ENCODE measurements around the gene PDPK1.
"Not testable (repeated sequence)": the region's sequence is repeated elsewhere in the genome, so short reads cannot be mapped to it uniquely, and the experiment has no call there.

Gene PDPK1

DNA sequence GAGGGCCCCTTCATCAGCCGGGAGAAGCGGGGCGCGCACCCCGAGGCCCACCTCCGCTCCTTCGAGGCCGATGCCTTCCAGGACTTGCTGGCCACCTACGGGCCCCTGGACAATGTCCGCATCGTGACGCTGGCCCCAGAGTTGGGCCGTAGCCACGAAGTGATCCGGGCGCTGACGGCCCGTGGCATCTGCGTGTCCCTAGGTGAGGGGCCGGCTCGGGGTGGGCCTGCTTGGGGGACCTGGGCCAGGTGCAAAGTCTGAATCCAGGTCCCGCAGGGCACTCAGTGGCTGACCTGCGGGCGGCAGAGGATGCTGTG lies 10.1 kb upstream of the PDPK1 start:
- H3K27me3 Mint-ChIP-seq = no peaks in the 10 kb centered on the region
- peaks cover 13% of the 10 kb centered on the region for H3K4me1 Mint-ChIP-seq (ENCODE audit: low read depth)
- H3K9me3 Mint-ChIP-seq = no peaks in the 10 kb centered on the region
- H3K27ac Mint-ChIP-seq = no peak overlapping the region
- H3K36me3 Mint-ChIP-seq (ENCODE audit: low read depth) = peaks cover 24% of the 10 kb centered on the region
- no peak overlapping the region for H3K4me3 Mint-ChIP-seq

GRCh38 chr16:2528161-2529060 lies 9.4 kb upstream of the PDPK1 start:
- Mint-ChIP-seq H3K4me1 (ENCODE audit: low read depth) (peaks cover 17% of the 10 kb centered on the region), H3K27ac (no peak overlapping the region), H3K9me3 (no peaks in the 10 kb centered on the region), H3K27me3 (no peaks in the 10 kb centered on the region), H3K36me3 (ENCODE audit: low read depth) (peaks cover 20% of the 10 kb centered on the region), H3K4me3 (no peak overlapping the region)

- Mint-ChIP-seq H3K27me3 (no peaks in the 10 kb centered on the region), H3K36me3 (ENCODE audit: low read depth) (peaks cover 13% of the 10 kb centered on the region), H3K9me3 (no peaks in the 10 kb centered on the region), H3K4me1 (ENCODE audit: low read depth) (peaks cover 23% of the 10 kb centered on the region), H3K27ac (no peak overlapping the region), H3K4me3 (no peak overlapping the region)
These were observed 8.5 kb upstream of the PDPK1 start for GRCh38 chr16:2529061-2529931.

DNA sequence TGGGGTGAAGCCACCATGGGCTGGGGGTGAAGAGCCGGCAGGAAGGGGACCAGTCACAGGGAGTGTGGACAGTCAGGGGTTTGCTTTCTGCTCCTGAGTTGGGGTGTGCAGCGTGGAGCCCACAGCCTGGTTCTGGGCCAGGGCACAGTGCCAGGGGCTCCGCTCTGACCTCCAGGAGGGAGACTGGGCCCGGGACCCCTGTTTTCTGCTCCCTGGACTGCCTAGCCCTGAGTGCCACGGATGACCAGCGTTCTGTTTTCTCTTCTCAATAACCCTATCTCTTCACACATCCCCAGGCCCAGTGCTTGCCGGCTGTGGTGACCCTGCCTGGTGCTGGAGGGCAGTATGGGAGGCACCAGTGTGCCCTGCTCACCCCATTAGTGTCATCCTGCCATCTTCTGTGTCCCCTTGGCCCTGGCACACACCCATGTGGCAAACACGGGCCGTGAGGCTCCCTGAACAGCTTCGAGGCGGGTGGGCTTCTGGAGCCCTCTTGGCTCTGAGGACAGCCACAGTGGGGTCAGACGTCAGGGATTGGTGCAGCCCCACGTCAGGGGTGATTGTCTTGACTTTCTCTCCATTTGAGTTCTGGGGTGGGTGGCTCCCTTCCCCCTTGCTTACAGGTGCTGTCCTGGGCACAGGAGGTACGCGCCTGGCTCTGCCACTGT lies 7.7 kb upstream of the PDPK1 start:
- Mint-ChIP-seq H3K4me1 (ENCODE audit: low read depth) (peaks cover 23% of the 10 kb centered on the region), H3K27ac (peak overlapping the region; percentile 67), H3K36me3 (ENCODE audit: low read depth) (peaks cover 6% of the 10 kb centered on the region), H3K4me3 (no peak overlapping the region), H3K9me3 (no peaks in the 10 kb centered on the region), H3K27me3 (no peaks in the 10 kb centered on the region)

DNA sequence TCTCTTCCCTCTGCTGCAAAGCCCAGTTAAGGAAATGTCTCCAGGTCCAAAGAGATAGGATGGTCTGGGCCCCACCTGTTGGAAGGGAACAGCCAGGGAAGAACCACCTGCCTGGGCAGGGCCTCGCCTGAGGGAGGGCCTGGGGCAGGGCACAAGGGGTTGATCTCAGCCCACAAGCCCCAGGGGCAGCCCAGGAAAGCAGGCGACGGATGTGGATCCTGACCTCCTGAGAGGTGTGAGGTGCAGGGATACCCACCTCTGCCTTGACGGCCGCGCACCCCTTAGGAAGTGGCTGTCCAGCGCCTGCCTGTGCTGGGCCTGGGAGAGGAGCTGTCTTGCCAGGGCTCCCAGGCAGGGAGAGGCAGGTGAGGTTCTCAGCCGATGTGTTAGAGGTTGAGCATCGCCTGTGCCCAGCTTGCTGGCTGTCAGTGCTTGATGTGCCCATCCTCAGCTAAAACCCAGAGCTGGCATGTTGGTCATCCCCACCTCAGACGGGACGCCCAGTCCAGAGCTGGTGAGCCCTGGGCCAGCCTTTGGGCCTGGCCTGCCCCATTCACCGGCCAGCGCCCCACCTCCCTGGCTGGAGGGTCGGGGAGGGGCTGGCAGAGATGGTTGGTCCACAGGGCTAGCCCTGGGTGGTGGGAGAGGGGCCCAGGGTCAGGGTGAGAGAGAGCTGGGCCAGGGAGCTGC lies 7.0 kb upstream of the PDPK1 start:
- peaks cover 23% of the 10 kb centered on the region for H3K4me1 Mint-ChIP-seq (ENCODE audit: low read depth)
- H3K36me3 Mint-ChIP-seq (ENCODE audit: low read depth) = peaks cover 6% of the 10 kb centered on the region
- no peaks in the 10 kb centered on the region for H3K9me3 Mint-ChIP-seq
- no peaks in the 10 kb centered on the region for H3K27me3 Mint-ChIP-seq
- H3K4me3 Mint-ChIP-seq = peak overlapping the region; percentile 88
- H3K27ac Mint-ChIP-seq = peak overlapping the region; percentile 76

DNA sequence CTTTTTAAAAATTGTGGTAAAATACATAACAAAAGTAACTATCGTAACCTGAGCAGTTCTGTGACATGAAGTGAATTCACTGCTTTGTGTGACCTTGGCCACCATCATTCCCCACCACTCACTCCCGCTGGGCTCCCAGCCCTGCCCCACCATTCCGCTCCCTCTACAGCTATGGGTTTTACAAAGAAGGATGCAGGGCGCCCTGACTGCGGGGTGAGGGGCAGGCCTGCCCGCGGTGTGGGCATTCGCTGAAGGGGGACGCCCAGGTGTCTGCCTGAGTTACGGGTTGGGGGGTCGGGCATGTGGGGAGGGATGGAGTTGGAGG lies 6.5 kb upstream of the PDPK1 start, which contains the start of gene CEMP1:
TSS of gene CEMP1 (minus strand) at position 38 of the 325 bp plus-strand sequence. CDS start 335 bp downstream, outside the sequence.
- Mint-ChIP-seq H3K4me3 (peak within 1 kb of the TSS; percentile 88), H3K4me1 (ENCODE audit: low read depth) (peaks cover 23% of the 10 kb centered on the region), H3K9me3 (no peaks in the 10 kb centered on the region), H3K36me3 (ENCODE audit: low read depth) (peaks cover 1% of the 10 kb centered on the region), H3K27ac (peak within 1 kb of the TSS; percentile 97), H3K27me3 (no peaks in the 10 kb centered on the region)

GRCh38 chr16:2531696-2532493 lies 5.9 kb upstream of the PDPK1 start:
- Mint-ChIP-seq H3K36me3 (ENCODE audit: low read depth) (no peaks in the 10 kb centered on the region), H3K27ac (peak overlapping the region; percentile 97), H3K4me3 (peak overlapping the region; percentile 88), H3K9me3 (no peaks in the 10 kb centered on the region), H3K4me1 (ENCODE audit: low read depth) (peaks cover 27% of the 10 kb centered on the region), H3K27me3 (no peaks in the 10 kb centered on the region)

DNA sequence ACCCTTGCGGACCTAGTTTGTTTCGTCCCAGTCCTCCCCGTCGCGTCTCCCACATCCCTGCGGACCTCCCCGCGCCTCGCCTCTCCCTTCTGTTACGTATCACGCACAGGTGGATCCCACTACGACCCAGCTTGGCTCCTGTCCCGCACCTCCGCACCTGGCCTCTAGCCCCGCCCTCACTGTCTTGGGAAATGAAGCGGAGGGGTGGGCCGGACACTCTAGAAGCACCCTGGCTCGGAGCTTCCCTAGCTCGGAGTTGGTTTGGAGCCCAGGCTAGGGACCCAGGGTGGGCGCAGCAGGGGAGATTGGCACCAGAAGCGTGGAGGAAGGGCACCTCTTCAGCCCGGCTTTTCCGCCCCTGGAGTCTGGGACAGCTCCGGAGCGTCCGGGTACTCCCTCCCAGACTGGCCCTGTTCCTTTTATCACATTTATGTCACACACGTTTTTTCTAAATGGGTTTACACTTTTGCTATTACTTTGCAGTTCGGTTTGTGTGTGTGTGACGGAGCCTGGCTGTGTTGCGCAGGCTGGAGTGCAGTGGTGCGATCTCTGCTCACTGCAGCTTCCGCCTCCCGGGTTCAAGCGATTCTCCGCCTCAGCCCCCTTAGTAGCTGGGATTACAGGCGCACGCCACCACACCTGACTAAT lies 5.2 kb upstream of the PDPK1 start:
- H3K9me3 Mint-ChIP-seq = no peaks in the 10 kb centered on the region
- H3K36me3 Mint-ChIP-seq (ENCODE audit: low read depth) = no peaks in the 10 kb centered on the region
- no peaks in the 10 kb centered on the region for H3K27me3 Mint-ChIP-seq
- peak overlapping the region; percentile 97 for H3K27ac Mint-ChIP-seq
- peaks cover 33% of the 10 kb centered on the region for H3K4me1 Mint-ChIP-seq (ENCODE audit: low read depth)
- peak overlapping the region; percentile 88 for H3K4me3 Mint-ChIP-seq

DNA sequence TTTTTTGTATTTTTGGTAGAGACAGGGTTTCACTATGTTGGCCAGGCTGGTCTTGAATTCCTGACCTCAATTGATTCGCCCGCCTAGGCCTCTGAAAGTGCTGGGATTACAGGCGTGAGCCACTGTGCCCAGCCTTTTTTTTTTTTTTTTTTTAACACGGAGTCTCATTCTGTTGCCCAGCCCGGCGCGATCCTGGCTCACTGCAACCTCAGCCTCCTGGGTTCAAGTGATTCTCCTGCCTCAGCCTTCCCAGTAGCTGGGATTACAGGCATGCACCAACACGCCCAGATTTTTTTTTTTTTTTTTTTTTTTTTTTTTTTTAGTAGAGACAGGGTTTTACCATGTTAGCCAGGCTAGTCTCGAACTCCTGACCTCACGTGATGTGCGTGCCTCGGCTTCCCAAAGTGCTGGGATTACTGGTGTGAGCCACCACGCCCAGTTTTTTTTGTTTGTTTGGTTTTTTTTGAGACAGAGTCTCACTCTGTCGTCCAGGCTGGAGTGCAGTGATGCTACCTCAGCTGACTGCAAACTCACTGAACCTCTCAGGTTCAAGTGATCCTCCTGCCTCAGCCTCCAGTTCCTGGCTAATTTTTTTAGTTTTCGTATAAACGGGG lies 4.6 kb upstream of the PDPK1 start:
- peak overlapping the region; percentile 88 for H3K4me3 Mint-ChIP-seq
- H3K27ac Mint-ChIP-seq = peak overlapping the region; percentile 97
- H3K9me3 Mint-ChIP-seq; H3K27me3 Mint-ChIP-seq; H3K36me3 Mint-ChIP-seq (ENCODE audit: low read depth): not testable (repeated sequence)
- peaks cover 33% of the 10 kb centered on the region for H3K4me1 Mint-ChIP-seq (ENCODE audit: low read depth)

GRCh38 chr16:2533912-2534311 lies 3.9 kb upstream of the PDPK1 start:
- Mint-ChIP-seq H3K27me3 (no peaks in the 10 kb centered on the region), H3K36me3 (ENCODE audit: low read depth) (no peaks in the 10 kb centered on the region), H3K9me3 (no peaks in the 10 kb centered on the region), H3K4me3 (peak overlapping the region; percentile 47), H3K27ac (no peak overlapping the region), H3K4me1 (ENCODE audit: low read depth) (peaks cover 37% of the 10 kb centered on the region)

GRCh38 chr16:2534335-2534734 lies 3.5 kb upstream of the PDPK1 start:
- not testable (repeated sequence) for H3K27ac Mint-ChIP-seq
- peaks cover 41% of the 10 kb centered on the region for H3K4me1 Mint-ChIP-seq (ENCODE audit: low read depth)

GRCh38 chr16:2535625-2536013 lies 2.2 kb upstream of the PDPK1 start:
- H3K4me1 Mint-ChIP-seq (ENCODE audit: low read depth) = peaks cover 54% of the 10 kb centered on the region
- H3K9me3 Mint-ChIP-seq = no peaks in the 10 kb centered on the region
- H3K27ac Mint-ChIP-seq = no peak overlapping the region
- peaks cover 4% of the 10 kb centered on the region for H3K36me3 Mint-ChIP-seq (ENCODE audit: low read depth)
- H3K4me3 Mint-ChIP-seq = no peak overlapping the region
- H3K27me3 Mint-ChIP-seq = no peaks in the 10 kb centered on the region

More at GRCh38 chr16:2534335-2534734, 3.5 kb upstream of the PDPK1 start:
- not testable (repeated sequence) for H3K4me3 Mint-ChIP-seq; H3K27me3 Mint-ChIP-seq; H3K36me3 Mint-ChIP-seq (ENCODE audit: low read depth); H3K9me3 Mint-ChIP-seq

- not testable (repeated sequence) for H3K9me3 Mint-ChIP-seq
These were observed 1.5 kb downstream of the PDPK1 start for GRCh38 chr16:2539192-2539844.

More at GRCh38 chr16:2539192-2539844, 1.5 kb downstream of the PDPK1 start:
- peak overlapping the region; percentile 86 for H3K4me3 Mint-ChIP-seq
- not testable (repeated sequence) for H3K36me3 Mint-ChIP-seq (ENCODE audit: low read depth); H3K27me3 Mint-ChIP-seq
- peak overlapping the region; percentile 74 for H3K27ac Mint-ChIP-seq
- H3K4me1 Mint-ChIP-seq (ENCODE audit: low read depth) = peaks cover 49% of the 10 kb centered on the region
